ENCODE results near the gene LCT.

Gene LCT

DNA sequence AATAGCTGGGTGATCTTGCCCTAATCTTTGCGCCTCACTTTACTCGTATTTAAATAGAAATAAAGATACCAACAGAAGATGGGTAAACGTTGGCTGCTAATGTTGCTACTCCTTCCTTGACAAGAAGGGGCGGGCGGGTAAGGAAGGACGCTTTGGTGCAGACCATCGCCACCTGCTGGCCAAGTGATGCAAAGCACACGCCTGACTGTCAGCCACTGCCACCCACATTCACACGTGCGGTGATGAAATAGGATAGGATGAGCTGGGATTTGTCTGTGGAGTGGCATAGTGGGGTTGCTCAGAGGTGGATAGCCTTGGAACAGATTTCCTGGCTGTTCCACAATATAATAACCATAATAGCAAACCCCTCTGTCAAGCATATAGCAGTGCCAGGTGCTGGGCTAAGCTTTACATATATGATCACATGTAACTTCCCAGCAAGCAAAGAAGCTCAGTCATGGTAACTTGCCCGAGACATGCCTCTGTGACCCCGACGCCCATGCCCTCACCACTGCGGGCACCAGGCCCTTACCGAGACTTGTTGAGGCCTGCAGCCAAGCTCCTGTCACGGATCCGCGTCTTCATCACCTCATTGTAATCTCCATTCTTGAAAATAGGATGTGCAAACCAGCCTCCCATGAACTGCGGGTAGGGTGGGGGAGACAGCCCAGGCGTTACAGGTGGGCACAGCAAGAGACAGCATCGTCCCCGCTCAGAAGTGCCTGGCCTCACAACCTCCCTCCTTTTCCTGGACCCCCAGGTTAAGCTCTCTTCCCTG, 39.3 kb downstream of the LCT start:
- peak; percentile 85 to 90 (median 88) for DNase-seq

DNA sequence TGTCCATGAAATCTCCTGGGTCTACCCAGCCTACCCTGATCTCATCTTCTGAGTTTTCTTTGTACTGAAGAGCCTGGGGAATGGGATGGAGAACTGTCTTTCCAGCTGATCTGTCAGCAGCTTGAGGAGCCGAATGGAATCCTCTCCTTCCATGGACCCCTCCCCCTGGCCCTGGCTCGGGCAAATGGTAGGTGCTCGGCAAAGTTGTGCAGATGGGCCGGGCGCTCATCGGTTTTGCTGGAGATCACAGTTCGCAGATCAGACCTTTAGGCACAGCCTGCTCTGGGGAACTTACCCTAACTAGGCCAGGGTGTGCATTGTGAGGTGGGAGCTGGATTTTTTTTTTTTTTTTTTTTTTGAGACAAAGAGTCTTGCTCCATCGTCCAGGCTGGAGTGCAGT, 40.4 kb downstream of the LCT start:
- DNase-seq, result no peak

DNA sequence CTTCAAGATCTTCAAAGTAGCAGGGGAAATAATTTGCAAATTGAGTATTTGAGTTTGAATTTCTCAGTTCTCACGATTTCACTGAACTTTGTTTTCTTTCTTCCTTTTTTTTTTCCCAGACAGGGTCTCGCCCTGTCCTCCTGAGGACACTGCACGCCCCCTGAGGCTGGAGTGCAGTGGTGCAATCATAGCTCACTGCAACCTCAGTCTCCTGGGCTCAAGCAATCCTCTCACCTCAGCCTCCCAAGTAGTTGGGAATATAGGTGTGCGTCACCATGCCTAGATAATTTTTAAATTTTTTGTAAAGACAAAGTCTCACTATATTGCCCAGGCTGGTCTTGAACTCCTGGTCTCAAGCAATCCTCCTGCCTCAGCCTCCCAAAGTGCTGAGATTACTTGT, 41.3 kb downstream of the LCT start:
- peak in 1 of 4 experiments; percentile 14 for DNase-seq

DNA sequence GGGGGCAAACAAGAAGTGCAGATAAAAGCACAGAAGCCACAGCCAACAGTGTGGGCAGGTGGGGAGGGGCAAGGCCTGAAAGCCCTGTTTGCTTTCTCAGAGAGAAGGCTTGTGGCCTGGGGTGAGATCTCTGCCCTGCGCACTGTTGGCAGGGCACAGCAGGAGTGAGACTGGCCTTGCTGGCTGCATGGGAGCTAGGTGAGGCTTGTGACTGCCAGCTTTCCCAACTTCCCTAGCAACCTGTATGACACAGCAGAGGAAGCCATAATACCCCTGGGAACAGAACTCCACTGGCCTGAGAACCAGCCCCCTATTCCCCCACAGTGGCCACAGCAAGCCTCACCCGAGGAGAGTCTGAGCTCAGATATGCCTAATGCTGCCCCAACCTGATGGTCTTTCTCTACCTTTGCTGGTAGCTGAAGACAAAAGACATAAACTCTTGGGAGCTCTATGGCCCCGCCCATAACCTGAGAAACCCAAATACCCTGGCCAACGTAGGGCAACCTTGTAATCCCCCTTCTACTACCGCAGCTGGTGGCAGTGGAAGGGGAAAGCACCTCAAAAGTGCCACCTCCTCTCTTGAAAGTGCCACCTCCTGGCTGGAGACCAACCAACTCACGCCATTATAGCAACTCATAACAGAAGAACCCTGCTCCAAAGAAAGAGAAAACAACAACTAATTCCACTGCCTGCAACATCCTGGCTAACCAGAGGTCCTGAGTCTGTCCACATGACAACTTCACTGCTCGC, 44.4 kb downstream of the LCT start:
- peak in 1 of 4 experiments; percentile 24 for DNase-seq

DNA sequence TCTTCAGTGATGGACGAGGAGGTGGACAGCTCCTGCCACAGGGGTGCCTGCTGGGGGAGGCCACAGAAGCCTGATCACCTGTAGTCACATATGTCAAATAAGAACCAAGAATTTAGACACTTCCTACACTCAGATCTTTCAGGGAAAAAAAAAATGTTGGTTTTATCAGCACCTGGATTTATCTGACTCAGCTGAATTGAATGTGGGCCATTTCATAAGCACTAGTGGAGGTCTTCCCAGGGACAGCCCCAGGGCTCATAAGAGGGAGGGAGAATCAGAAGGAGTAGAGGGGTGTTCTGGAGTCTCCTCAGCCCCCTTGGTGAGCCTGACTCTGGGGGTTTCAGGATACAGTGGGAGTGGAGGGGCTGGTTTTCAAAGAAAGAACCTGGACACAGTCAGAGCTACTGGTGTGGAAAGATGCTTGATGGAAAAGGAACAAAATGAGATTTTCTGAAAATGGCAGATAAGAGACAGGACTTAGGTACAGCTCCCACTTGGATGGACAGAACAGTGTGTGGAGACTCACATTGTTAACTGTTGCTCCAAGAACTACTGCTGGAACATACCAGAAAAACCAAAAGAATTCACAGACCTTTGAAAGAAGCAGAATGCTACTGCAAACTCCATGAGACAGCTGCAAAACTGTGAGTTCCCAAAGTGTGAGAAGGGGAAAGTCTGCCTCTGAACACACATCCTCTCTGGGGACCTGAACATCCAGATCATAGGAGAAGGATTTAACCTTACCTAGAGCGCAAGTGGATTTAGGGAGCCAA, 45.4 kb downstream of the LCT start:
- no peak for DNase-seq

DNA sequence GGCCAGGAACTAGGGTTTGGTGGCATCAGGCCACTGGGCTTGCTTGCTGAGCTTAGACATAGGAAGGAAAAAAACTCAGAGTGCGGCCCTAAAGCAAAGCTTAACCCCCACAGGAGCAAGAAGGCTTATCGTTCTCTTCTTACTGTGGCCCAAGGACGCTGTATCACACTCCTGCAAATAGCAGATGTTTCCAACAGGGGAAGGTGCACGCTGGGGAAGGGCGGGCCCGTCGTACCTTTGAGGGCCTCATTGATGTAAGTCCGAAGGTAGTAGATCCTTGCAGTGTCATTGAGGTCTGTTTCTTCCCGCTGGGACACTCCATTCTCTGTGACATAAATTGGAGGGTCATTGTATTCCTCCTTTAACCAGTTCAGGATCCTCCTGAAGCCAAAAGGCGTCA, 46.6 kb downstream of the LCT start:
- DNase-seq, result no peak

DNA sequence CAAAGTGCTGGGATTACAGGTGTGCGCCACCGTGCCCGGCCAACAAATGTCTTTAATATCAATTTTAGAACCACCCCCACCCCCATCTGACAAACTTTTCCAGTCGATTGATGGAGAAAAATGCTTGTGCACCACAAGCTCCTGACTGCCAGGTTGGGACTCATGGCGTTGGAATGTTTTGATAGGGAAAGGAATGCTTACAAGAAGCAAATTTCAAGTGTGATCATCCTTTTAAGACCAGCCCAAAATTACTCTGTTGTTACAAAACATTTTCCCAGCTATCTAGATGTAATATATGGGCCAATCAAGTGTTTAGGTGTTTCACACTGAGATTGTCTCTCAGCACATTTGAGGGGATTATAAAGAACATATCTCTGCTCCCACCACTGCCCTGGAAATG, 50.2 kb downstream of the LCT start:
- DNase-seq, result no peak

DNA sequence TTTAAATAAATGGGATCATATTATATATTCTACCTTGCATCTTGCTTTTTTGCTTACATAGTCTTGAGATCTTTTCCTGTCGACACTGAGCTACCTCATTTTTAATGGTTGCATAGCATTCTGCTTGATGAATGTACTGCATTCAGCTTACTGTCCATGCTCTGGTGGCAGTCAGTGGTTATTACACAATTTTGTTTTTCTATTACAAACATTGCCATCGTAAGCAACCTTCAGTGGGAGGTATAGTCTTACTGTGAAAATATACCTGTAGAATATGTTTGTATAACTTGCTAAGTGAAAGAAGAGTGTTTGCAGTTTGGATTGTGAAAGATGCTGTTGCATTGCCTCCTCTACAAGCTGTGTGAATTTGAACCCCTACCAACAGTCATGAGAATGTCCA, 52.0 kb downstream of the LCT start:
- DNase-seq, result no peak

DNA sequence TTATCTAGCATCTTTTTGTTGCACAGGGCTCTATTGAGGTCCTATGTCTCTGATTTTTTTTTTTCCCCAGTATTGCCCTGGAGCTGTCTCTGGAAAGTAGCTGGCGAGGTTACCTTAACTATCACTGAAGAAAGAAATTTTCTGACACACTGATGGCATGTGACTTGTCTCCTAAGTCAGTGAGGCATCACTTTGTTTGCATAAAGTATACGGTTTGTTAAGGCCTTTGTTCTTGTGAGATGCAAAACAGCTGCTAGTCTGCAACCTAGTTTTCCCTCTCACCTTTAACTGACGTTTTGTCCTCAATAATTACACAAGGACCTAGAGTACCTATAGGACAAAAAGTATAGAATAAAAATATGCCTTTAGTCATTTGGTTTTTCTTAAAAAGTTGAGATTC, 53.5 kb downstream of the LCT start:
- DNase-seq, result no peak

DNA sequence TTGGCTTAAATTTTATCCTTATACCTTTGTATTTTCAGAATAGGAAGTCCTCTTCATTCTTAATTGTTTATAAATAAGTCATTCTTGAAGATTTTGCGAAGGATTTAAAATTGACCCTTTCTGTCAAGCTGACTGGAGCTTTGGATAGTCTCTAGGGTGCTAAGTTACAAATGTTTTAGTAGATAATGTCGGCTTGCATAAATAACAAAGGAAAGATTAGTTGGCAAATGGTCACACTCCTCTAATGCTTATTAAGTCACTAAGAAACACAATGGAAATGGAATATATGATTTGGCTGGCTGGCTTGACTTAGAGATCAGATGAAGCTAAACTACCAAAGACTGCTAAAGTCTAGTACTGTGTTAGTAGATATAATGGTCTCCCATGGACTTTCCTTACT, 54.8 kb downstream of the LCT start:
- DNase-seq, result no peak

DNA sequence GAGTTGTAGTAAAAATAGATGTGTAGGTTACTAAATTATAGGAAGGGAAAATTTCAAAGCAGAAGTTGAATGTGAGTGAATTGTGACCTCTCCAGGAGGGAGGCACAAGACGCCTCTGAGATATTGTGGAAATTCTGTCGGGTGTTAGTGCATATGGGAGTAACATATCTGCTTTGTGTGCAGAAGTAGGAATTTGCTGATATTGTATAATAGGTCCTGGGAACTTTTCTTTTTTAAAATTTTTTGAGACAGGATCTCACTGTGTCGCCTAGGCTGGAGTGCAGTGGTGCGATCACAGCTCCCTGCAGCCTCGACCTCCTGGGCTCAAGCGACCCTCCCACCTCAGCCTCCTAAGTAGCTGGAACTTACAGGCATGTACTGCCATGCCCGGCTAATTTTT, 60.6 kb downstream of the LCT start:
- DNase-seq, result no peak

DNA sequence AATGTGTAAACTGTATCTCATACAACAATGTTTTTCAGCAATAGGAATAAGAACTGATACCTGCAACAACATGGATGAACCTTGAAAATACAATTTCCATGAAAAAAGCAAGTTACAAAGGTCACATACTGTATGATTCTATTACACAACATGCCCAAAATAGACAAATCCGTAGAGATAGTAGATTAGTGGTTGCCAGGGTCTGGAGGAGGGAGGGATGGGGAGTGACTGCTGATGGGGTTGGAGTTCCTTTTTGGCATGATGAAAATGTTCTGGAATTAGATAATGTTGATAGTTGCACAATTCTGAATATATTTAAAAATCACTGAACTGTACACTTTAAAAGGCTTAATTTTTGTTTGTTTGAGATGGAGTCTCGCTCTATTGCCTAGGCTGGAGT, 61.6 kb downstream of the LCT start:
- DNase-seq, result no peak

DNA sequence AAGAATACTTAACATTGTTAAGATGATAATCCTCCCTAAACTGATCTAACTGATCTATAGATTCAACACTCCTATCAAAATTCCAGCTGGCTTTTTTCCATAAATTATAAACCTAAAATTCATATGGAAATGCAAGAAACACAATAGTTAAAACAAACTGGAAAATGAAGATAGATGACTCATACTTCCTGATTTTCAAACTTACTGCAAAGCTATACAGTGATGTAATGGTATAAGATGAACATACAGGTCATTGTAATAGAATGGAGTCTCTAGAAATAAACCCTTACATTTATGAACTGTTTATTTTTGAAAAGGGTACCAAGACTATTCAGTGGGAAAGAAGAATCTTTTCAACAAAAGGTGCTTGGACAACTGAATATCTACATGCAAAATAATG, 63.1 kb downstream of the LCT start:
- peak in 2 of 4 experiments; percentile 48 to 60 for DNase-seq

DNA sequence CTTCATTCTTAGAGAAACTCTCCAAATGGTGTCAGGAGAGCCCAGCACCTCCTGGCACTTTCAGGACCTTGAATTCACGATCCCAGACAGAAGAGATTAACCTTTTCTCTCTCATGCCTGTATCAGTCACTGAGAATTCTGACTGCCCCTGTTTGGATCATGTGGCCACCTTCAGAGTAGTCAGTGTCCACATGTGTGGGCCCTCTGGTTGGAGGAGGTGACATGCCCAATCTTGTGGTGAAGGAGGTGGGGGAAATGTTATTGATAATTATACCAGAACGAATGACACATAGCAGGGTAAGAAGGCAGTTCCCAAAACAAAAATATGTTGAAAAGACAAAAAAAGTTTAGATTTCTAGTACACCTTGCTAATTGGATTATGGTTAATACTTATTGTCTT, 63.7 kb downstream of the LCT start:
- no peak for DNase-seq

DNA sequence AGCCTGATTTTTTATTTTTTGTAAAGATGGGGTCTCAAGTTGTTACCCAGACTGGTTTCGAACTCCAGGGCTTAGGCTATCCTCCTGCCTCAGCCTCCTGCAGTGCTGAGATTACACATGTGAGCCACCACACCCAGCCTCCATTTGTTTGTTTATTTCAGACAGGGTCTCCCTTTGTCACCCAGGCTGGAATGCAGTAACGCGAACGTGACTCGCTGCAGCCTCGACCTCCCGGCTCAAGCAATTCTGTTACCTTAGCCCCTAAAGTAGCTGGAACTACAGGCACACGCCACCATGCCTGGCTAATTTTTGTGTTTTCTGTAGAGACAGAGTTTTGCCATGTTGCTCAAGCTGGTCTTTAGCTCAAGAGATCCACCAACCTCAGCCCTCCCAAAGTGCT, 68.1 kb downstream of the LCT start:
- DNase-seq, result no peak

DNA sequence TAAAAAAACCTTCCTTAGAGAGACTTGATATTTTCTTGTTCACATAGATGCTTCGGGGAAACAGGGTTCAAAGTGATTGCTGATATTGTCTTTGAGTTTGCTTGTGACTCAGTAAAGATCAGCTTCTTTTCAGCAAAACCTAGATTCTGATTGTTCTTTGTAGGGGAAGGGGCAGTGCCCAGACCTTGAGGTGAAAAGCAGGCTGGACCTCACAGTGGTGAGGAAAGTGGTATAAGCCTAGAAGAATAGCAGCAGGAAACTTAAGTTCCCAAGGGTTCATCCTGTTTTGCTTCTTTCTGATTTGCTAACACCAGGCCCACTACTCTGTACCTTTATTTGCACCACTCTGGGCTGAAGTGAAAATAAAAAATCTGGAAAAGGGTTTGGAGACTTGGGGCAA, 74.5 kb downstream of the LCT start:
- DNase-seq, result no peak

DNA sequence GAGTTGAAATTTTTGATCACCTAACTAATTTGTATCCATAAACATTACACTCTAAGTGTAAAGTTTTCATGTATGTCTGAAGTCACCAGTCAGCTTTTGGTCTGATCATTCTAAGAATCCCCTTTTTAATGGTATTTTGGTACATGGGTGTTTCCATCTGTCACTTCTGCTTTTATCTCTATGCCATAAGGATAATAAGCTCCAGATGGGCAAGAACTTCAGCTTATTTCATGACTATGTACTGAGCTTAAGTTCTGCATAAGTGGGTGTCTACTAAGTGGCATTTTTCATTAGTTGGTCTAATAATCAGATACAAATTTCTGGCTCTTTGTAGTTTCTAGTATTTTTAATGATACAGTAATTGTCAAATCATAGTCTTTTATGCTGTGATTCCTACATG, 75.0 kb downstream of the LCT start:
- no peak for DNase-seq

DNA sequence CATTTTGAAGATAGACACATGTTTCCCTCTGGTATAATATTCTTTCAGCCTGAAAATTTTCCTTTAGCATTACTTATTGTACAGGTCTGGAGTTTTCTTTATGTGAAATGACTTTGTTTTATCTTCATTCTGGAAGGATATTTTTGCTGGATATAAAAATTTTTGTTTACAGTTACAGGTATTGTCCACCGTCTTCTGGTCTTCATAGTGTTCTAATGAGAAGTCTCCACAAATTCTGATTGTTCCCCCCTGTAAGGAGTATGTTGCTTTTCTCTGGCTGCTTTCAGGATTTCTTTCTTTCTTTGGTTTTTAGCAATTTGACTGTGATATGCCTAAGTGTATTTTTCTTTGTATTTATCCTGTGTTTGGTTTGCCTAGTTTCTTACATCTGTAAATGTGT, 80.3 kb downstream of the LCT start:
- no peak for DNase-seq

DNA sequence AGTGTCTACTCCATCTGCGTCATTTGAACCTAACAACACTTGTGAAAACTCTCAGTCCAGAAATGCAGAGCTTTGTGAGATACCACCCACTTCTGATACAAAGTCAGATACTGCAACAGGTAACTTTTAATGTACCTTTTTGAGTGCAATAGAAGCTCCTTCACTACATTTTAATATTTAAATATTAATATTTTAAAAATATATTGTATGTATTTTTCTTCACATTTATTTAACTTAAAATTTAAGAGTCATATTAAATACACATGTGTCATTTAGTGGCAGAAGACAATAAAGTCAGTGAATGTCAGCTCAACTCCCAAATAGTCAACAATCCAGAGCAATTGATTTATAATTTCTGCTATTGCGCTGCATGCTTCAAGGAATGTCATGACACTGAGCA, 81.4 kb downstream of the LCT start:
- no peak for DNase-seq

DNA sequence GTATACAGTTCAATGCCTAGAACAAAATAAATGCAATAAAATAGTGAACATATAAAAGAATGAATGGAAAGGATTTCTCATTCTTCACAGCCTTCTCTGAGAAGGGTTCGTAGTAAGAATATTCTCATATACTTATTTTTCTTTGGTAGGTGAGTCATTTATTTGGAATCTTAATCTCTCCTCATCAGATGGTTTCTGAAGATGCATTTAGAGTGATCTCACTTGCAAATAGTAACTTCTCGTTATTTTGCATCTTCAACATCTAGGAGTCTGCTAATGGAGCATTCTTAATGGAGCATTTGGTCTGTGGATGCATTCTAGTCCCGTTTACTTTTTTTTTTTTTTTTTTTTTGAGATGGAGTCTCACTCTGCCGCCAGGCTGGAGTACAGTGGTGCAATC, 91.4 kb downstream of the LCT start:
- DNase-seq, result no peak

DNA sequence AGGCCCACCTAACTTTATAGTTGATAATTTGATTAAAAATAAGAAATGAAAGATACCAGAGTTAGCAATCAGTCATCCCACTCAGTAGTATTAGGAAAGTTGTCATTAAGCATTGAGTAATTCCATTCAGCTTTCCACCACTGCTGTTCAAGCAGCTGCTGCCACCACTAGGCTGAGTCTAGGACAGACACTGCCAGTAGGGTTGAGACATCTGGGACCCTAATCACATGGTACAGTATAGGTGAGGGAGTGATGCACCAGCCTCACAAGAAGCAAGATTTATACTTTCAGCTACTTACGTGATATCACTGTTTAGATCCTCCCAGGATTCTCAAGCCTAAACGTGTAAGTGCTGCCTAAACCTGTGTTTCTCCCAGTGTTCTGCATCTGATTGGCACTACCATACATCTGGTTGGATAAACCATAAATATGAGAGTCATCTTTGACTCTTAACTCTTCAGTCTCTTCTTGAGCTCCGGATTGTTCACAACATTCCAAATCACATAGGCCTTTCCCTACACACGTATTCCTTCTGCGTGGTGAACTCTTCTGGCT, 92.1 kb downstream of the LCT start:
- peak; percentile 15 to 57 (median 54) for DNase-seq

DNA sequence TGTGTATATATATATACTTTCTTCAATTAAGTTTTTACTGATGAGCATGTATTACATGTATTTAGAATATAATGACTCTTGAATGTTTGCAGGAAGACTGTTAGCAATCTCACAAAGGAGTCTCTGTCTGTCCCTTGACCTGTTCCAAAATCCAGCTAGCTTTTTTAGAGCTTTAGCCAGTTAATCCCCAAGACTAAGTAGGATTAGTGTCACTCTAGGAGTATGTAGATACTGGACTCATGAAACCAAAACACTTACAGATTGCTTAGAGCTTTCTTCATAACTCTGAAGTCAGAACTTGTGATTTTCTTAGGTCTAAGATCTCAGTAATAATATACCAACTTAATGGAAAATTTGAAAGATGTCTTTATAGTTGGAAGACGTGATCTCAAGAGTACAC, 93.1 kb downstream of the LCT start:
- DNase-seq, result no peak

DNA sequence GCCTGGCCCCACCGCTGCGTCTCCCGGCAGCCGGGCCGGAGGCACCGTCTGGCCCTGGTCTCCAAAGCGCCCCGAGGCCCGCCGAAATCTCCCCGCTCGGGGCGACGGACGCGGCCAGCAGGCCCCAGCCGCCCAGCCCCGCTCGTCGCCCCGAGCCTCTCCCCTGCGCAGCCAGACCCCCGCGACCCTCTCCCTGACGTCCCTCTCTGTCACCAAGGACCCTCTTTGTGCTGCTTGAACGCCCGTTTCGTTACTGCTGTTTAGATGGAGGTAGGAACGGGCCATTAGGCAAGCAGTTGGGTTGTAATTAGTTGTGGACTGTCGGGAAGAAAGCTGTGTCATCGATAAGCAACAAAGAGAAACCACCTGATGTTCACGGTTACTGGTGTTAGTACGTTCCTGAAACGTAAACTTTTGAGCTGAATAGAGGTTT, 94.6 kb downstream of the LCT start:
- peak; percentile 46 to 66 (median 63) for DNase-seq

All from suppressor macrophage (primary cell).